Measurements from ENCODE around the gene PKNOX2. TPM values are rescaled to one million over a fixed set of nuclear protein-coding genes. Genes with fewer than 3 reads are reported as not detected.

PKNOX2 gene
- total and polyA plus RNA-seq, 4 donors = 0.14 to 0.29 (median 0.24) TPM

GRCh38 chr11:125179895-125180294 is 15.3 kb downstream of the PKNOX2 start:
- TF ChIP-seq RAD21 (IDR thresholded peaks at IDR 0.05) = no peak
- no peak for TF ChIP-seq RXRA (IDR thresholded peaks at IDR 0.05)
- no peak for TF ChIP-seq ZBTB33 (IDR thresholded peaks at IDR 0.05)
- TF ChIP-seq, protein P1, sequence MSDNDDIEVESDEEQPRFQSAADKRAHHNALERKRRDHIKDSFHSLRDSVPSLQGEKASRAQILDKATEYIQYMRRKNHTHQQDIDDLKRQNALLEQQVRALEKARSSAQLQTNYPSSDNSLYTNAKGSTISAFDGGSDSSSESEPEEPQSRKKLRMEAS (IDR thresholded peaks at IDR 0.05) = no peak
- TF ChIP-seq SP1 (IDR thresholded peaks at IDR 0.05) = no peak
- TF ChIP-seq HNF4A (conservative IDR thresholded peaks at IDR 0.05) = no peak
- no peak for TF ChIP-seq EGR1 (IDR thresholded peaks at IDR 0.05; ENCODE audit: low read depth in 2 of 2)
- TF ChIP-seq GABPA (IDR thresholded peaks at IDR 0.05 in 1 of 2, conservative IDR thresholded peaks at IDR 0.05 in 1 of 2) = no peak
- no peak for TF ChIP-seq FOXA1 (IDR thresholded peaks at IDR 0.05)
- no peak for TF ChIP-seq CTCF (IDR thresholded peaks at IDR 0.05; ENCODE audit: low read depth, low read length, missing input control)
- TF ChIP-seq JUND (IDR thresholded peaks at IDR 0.05) = no peak
- no peak for TF ChIP-seq NR2F2 (IDR thresholded peaks at IDR 0.05)
- TF ChIP-seq HNF4G (IDR thresholded peaks at IDR 0.05) = no peak
- TF ChIP-seq, protein P2, sequence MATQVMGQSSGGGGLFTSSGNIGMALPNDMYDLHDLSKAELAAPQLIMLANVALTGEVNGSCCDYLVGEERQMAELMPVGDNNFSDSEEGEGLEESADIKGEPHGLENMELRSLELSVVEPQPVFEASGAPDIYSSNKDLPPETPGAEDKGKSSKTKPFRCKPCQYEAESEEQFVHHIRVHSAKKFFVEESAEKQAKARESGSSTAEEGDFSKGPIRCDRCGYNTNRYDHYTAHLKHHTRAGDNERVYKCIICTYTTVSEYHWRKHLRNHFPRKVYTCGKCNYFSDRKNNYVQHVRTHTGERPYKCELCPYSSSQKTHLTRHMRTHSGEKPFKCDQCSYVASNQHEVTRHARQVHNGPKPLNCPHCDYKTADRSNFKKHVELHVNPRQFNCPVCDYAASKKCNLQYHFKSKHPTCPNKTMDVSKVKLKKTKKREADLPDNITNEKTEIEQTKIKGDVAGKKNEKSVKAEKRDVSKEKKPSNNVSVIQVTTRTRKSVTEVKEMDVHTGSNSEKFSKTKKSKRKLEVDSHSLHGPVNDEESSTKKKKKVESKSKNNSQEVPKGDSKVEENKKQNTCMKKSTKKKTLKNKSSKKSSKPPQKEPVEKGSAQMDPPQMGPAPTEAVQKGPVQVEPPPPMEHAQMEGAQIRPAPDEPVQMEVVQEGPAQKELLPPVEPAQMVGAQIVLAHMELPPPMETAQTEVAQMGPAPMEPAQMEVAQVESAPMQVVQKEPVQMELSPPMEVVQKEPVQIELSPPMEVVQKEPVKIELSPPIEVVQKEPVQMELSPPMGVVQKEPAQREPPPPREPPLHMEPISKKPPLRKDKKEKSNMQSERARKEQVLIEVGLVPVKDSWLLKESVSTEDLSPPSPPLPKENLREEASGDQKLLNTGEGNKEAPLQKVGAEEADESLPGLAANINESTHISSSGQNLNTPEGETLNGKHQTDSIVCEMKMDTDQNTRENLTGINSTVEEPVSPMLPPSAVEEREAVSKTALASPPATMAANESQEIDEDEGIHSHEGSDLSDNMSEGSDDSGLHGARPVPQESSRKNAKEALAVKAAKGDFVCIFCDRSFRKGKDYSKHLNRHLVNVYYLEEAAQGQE (IDR thresholded peaks at IDR 0.05) = no peak
- no peak for TF ChIP-seq FOXA2 (IDR thresholded peaks at IDR 0.05)
- no peak for TF ChIP-seq YY1 (IDR thresholded peaks at IDR 0.05)
- no peak for TF ChIP-seq ATF3 (IDR thresholded peaks at IDR 0.05)
- no peak overlapping the region for H3K4me3 ChIP-seq (ENCODE audit: low read depth in 1 of 3, low read length in 3 of 3)
- H3K9me3 ChIP-seq (ENCODE audit: control insufficient read depth in 4 of 4, low read length in 3 of 4) = no peaks in the 10 kb centered on the region
- WGBS = 80% methylated on average over 11 of the region's 11 CpGs
- no peak overlapping the region for H3K27ac ChIP-seq (ENCODE audit: low read depth in 1 of 2, low read length in 2 of 2)
- H3K4me1 ChIP-seq (ENCODE audit: control insufficient read depth in 4 of 4, insufficient read depth in 4 of 4, low read length in 3 of 4) = no peaks in the 10 kb centered on the region
- H3K9ac ChIP-seq (ENCODE audit: low read depth in 1 of 2, low read length in 2 of 2) = no peak overlapping the region
- peaks cover 0 to 3% (median under 1%) of the 10 kb centered on the region in 4 donors for H3K27me3 ChIP-seq (ENCODE audit: control insufficient read depth in 4 of 4, insufficient read depth in 4 of 4, low read length in 3 of 4)
- DNase-seq (ENCODE audit: low spot score) = no peak
- H3K36me3 ChIP-seq (ENCODE audit: control insufficient read depth in 4 of 4, insufficient read depth in 3 of 4, low read depth in 1 of 4, low read length in 3 of 4) = no peaks in the 10 kb centered on the region
